SJSA1 (cell line): Measurements from ENCODE around the gene GBF1. TPM values are rescaled to one million over a fixed set of nuclear protein-coding genes. Genes with fewer than 3 reads are reported as not detected.

Source experiments
- DNase-seq, 2 experiments: peaks; one replicate each; pipeline ENCODE4 v3.0.0-alpha.2; 2015 to 2020; ENCODE audit warnings: low spot score in 2 of 2, low read depth in 1 of 2
- H3K27ac ChIP-seq: fragments of 250-450 bp; sonication (Bioruptor Pico); 2 replicates; pipeline ENCODE4 v1.5.1; 2020; ENCODE audit warnings: mild to moderate bottlenecking, moderate library complexity
- H3K27me3 ChIP-seq: fragments of 250-450 bp; sonication (Bioruptor Pico); replicated peaks from 2 replicates; pipeline ENCODE4 v1.5.1; 2020; ENCODE audit warnings: mild to moderate bottlenecking, moderate library complexity
- H3K36me3 ChIP-seq: fragments of 250-450 bp; sonication (Bioruptor Pico); 2 replicates; pipeline ENCODE4 v1.5.1; 2020; ENCODE audit warnings: mild to moderate bottlenecking
- H3K4me1 ChIP-seq: fragments of 250-450 bp; sonication (Bioruptor Pico); replicated peaks from 2 replicates; pipeline ENCODE4 v1.6.1; 2021; ENCODE audit warnings: mild to moderate bottlenecking
- H3K4me3 ChIP-seq: fragments of 250-450 bp; sonication (Bioruptor Pico); 2 replicates; pipeline ENCODE4 v1.5.1; 2020; ENCODE audit warnings: mild to moderate bottlenecking
- H3K9me3 ChIP-seq: fragments of 250-450 bp; sonication (Bioruptor Pico); replicated peaks from 2 replicates; pipeline ENCODE4 v1.5.1; 2020; ENCODE audit warnings: mild to moderate bottlenecking
- total RNA-seq: library from RNA; depleted of rRNA; stranded (reverse); fragments of >200 nt; shearing (Covaris generic); gene quantifications from 2 replicates; pipeline ENCODE4 v1.2.3, GENCODE V29; 2014; rRNA removed

GBF1 gene
- total RNA-seq, 1 experiment from 2014 or later: 36.3 TPM

- H3K9me3 ChIP-seq: no peaks in the 10 kb centered on the region; the same call in 1 of the 2 replicates
- DNase-seq: no peak
- peaks cover 7% of the 10 kb centered on the region for H3K27me3 ChIP-seq
- no peak overlapping the region for H3K4me3 ChIP-seq
- H3K27ac ChIP-seq: no peak overlapping the region
- peaks cover 28% of the 10 kb centered on the region for H3K4me1 ChIP-seq
- H3K36me3 ChIP-seq: peaks cover 34% of the 10 kb centered on the region
Observed at GRCh38 chr10:102423372-102423968, 178.1 kb downstream of the GBF1 start.

- H3K27me3 ChIP-seq: peaks cover 3% of the 10 kb centered on the region
Observed at GRCh38 chr10:102424145-102424544, 178.8 kb downstream of the GBF1 start.

GRCh38 chr10:102424916-102425315, 179.6 kb downstream of the GBF1 start:
- Histone ChIP-seq H3K36me3 (peaks cover 34% of the 10 kb centered on the region), H3K27me3 (no peaks in the 10 kb centered on the region), H3K4me3 (no peak overlapping the region), H3K4me1 (peaks cover 18% of the 10 kb centered on the region), H3K9me3 (no peaks in the 10 kb centered on the region; the same call in 1 of the 2 replicates), H3K27ac (no peak overlapping the region)
- no peak for DNase-seq

More at GRCh38 chr10:102424145-102424544, 178.8 kb downstream of the GBF1 start:
- Histone ChIP-seq H3K9me3 (no peaks in the 10 kb centered on the region; the same call in 1 of the 2 replicates), H3K27ac (no peak overlapping the region), H3K4me3 (no peak overlapping the region), H3K4me1 (peaks cover 26% of the 10 kb centered on the region), H3K36me3 (peaks cover 34% of the 10 kb centered on the region)
- no peak for DNase-seq

- Histone ChIP-seq H3K36me3 (peaks cover 34% of the 10 kb centered on the region), H3K9me3 (no peaks in the 10 kb centered on the region; the same call in 1 of the 2 replicates), H3K27me3 (no peaks in the 10 kb centered on the region), H3K4me1 (peaks cover 13% of the 10 kb centered on the region), H3K27ac (no peak overlapping the region), H3K4me3 (no peak overlapping the region)
- DNase-seq: no peak
Observed at GRCh38 chr10:102425444-102425843, 180.1 kb downstream of the GBF1 start.

GRCh38 chr10:102426803-102427287, 181.5 kb downstream of the GBF1 start:
- Histone ChIP-seq H3K4me3 (no peak overlapping the region), H3K4me1 (peaks cover 14% of the 10 kb centered on the region), H3K27ac (no peak overlapping the region), H3K36me3 (peaks cover 31% of the 10 kb centered on the region), H3K27me3 (no peaks in the 10 kb centered on the region), H3K9me3 (no peaks in the 10 kb centered on the region; the same call in 1 of the 2 replicates)
- no peak for DNase-seq

- DNase-seq: no peak
- Histone ChIP-seq H3K27ac (no peak overlapping the region), H3K9me3 (no peaks in the 10 kb centered on the region), H3K4me3 (no peak overlapping the region), H3K36me3 (peaks cover 8% of the 10 kb centered on the region), H3K4me1 (peaks cover 7% of the 10 kb centered on the region), H3K27me3 (no peaks in the 10 kb centered on the region)
Observed at GRCh38 chr10:102429468-102429867, 184.1 kb downstream of the GBF1 start.

GRCh38 chr10:102431452-102432124, 186.3 kb downstream of the GBF1 start:
- peaks cover 7% of the 10 kb centered on the region for H3K4me1 ChIP-seq
- H3K36me3 ChIP-seq: peaks cover 3% of the 10 kb centered on the region; the same call in 1 of the 2 replicates
- peak overlapping the region; percentile 41; the same call in 1 of the 2 replicates for H3K27ac ChIP-seq
- H3K4me3 ChIP-seq: peak overlapping the region; percentile 67
- DNase-seq: no peak
- no peaks in the 10 kb centered on the region for H3K9me3 ChIP-seq
- H3K27me3 ChIP-seq: no peaks in the 10 kb centered on the region

Other genes with a start within 250 kb of the GBF1 start
- 2.7 and 8.2 TPM in 2 replicates for gene ARMH3, start 189.4 kb upstream of the GBF1 start, total RNA-seq
- gene HPS6, start 180.2 kb upstream of the GBF1 start, total RNA-seq: 44.0 and 58.6 TPM in 2 replicates
- 22.5 and 29.0 TPM in 2 replicates for gene LDB1, start 125.2 kb upstream of the GBF1 start, total RNA-seq
- 17.8 and 18.2 TPM in 2 replicates for gene PPRC1, start 112.5 kb upstream of the GBF1 start, total RNA-seq
- gene NOLC1, start 93.1 kb upstream of the GBF1 start, total RNA-seq: 60.1 and 60.2 TPM in 2 replicates
- not detected in 2 replicates for gene ELOVL3, start 19.2 kb upstream of the GBF1 start, total RNA-seq
- gene PITX3, start 4.0 kb upstream of the GBF1 start, total RNA-seq: not detected in 2 replicates
- 28.8 and 37.2 TPM in 2 replicates for gene NFKB2, start 150.2 kb downstream of the GBF1 start, total RNA-seq
- gene PSD, start 173.3 kb downstream of the GBF1 start, total RNA-seq: 0.08 TPM in 1 of 2 replicates, not detected in the other
- gene FBXL15, start 175.3 kb downstream of the GBF1 start, total RNA-seq: 11.0 and 40.1 TPM in 2 replicates
- gene CUEDC2, start 187.0 kb downstream of the GBF1 start, total RNA-seq: 50.7 and 57.9 TPM in 2 replicates
- gene C10orf95, start 206.0 kb downstream of the GBF1 start, total RNA-seq: not detected in 2 replicates